ENCODE results near the gene CLEC7A.

The CLEC7A gene

DNA sequence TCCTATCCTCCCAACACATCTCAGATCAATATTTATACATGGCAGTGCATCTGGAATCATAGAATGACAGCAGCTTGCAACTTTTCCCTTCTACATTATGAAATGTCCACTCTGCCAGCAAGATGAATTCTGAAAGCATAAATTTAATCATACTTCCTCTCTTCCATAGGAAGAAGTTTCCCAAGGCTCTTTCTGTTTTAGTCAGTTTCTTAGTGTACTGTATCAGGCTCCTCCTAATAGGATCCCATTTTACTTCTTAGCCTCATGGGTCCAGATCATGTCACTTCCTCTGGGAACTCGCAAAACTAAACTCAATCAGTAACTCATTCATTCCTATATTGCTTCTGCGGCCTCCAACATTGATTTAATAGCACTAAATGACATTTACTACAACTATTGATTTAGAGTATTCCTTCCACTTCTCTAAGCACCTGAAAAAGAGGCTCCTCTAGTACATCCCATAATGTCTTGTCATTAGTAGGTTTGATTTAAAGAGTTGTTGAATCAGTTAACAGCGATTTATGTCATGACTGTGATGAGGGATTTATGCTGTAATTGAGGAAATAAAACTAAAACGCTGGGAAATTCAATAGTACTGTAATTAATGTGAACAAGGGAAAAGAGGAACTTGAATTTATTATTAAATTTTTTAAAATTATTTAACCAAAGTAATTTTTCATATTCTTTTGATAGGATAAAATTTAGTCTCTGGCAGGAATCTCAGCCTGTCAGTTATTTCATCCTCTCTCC is 35.2 kb downstream of the CLEC7A start:
- DNase-seq (ENCODE audit: low read depth): no peak

DNA sequence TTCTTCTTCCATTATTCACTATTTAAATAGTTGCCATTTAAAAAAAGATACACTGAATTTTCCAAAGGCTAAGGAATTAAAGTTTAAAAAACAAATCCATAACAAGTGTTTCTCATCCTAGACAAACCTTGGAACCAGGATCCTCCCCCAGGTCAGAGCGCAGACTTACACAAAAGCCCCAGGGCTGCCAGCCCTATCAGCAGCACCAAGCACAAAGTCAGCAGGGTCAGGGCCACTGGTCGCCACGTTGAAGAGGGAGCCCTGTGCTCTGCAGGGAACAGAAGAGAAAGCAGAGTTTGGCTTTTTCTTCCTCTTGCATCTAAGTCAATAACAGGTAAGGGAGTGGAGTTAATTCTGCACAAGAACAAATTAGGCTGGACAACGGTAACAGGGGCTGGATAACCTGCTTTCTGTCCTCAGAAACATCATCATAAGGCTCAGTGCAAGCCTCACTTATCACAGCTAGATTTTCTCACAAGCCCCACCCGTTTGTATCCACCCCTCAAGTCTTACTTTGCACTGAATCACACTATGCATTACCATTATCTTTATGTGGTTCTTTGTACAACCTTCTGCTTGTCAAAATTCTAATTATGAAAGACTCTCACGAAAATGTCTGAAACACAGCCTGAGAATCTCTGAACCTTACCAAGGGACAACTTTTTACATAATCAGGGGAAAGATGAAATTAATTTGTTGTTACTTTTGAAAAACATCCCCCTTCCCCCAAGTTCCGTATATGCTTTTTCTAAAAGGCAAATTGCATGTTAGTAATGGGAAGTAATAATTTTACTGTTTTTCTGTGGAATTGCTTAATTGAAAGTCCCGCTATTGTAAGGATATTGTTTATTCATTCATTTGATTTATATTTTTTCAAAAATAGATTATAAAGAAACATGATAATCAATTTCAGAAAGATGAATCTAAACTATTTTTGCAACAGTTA is 40.8 kb downstream of the CLEC7A start:
- DNase-seq (ENCODE audit: low read depth): no peak

DNA sequence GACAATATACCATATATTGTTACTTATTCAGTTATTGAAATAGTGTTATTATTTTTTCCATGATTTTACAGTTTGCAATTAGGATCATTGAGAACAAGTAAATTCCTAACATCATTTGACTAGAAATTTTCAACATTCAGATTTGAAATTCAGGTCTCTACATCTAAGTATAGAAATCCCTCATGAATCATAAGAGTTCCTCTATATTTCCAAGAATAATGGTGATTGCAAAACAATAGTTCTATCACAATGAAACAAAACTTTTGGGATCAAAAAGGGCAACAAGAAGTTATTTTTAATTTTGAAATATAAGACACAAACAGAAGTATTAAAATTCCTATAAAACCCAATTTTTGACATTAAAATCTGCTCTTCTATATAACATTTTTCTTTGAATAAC is 42.0 kb downstream of the CLEC7A start:
- DNase-seq (ENCODE audit: low read depth): no peak

GRCh38 chr12:10086387-10086786 is 43.6 kb downstream of the CLEC7A start:
- DNase-seq (ENCODE audit: low read depth): no peak

GRCh38 chr12:10084733-10085132 is 45.3 kb downstream of the CLEC7A start:
- no peak for DNase-seq (ENCODE audit: low read depth)

DNA sequence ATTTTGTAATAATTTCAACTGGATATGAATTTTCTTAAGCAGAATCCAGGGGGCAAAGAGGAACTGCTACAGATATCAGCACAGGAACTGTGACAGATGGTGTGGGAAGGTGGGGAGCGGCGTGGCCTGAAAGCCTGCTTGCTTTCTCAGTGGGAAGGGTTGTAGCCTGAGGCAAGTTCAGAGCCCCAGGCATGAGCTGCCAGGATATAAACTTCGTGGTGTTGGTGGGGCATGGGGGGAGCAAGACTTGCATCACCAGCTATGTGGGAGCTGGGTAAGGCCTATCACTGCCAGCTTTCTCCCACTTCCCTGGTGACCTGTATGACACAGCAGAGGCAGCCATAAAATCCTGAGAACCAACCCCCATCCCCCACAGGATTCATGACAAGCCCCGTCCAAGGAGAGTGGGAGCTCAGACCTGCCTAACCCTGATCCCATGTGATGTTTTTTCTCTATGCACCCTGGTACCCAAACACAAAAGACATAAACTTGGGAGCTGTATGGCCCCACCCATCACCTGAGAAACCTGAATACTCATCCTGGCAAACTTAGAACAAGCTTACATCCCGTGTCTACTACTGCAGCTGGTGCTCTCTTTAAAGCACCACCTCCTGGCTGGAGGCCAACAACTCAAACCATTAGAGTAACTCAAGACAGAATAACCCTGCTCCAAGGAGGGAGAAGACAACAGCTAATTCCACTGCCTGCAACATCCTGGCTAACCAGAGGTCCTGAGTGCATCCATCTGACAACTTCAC is 47.7 kb downstream of the CLEC7A start:
- no peak for DNase-seq (ENCODE audit: low read depth)

GRCh38 chr12:10075451-10075850 is 54.5 kb downstream of the CLEC7A start:
- DNase-seq (ENCODE audit: low read depth): no peak

GRCh38 chr12:10073261-10073660 is 56.7 kb downstream of the CLEC7A start:
- no peak for DNase-seq (ENCODE audit: low read depth)

GRCh38 chr12:10072131-10072530 is 57.9 kb downstream of the CLEC7A start:
- no peak for DNase-seq (ENCODE audit: low read depth)

- no peak for DNase-seq (ENCODE audit: low read depth)
These were observed 59.6 kb downstream of the CLEC7A start for GRCh38 chr12:10070380-10070779.

DNA sequence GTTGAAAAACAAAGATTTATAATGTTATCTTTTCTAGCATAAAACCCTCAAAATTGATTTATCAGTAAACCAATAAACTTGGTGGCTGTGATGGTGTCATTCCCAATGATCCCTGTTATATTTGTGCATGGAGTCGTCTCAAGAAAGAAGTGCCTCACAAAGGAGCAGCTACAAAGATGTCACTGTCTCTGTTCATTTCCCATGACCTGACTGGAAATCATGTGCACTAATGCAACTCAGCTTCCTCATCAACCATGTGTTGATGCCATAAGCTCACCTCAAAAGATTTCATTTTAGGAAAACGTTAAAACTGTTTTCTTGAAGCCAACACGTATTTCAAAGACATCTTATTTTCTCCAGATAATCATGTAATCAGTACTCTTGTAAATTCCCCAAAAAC is 60.0 kb downstream of the CLEC7A start:
- DNase-seq (ENCODE audit: low read depth): no peak

- no peak for DNase-seq (ENCODE audit: low read depth)
These were observed 60.9 kb downstream of the CLEC7A start for GRCh38 chr12:10069099-10069498.

- no peak for DNase-seq (ENCODE audit: low read depth)
These were observed 61.4 kb downstream of the CLEC7A start for GRCh38 chr12:10068644-10069043.

DNA sequence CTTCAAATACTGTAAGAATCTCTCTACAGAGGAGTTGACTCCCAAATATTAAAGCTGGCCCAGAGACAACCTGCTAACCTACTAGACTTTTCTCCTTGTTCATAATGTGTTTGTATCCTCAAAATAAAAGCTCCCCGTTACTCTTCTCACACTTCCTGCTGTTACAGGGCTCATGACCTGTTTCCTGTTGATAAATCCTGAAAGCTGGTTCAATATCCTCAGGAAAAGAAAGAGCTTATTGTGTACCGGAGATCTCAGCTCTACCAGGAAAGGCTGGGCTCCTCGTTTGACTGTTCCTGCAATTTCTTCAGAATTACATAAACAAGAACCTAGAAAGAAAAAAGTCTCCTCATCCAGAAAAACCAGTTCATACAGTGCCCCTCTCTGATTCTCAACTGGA is 62.1 kb downstream of the CLEC7A start:
- no peak for DNase-seq (ENCODE audit: low read depth)

GRCh38 chr12:10067264-10067663 is 62.7 kb downstream of the CLEC7A start:
- no peak for DNase-seq (ENCODE audit: low read depth)

Data from activated T-cell treated with anti-CD3 and anti-CD28 coated beads for 48 hours (primary cell).